Lung (tissue), 12 donors: ENCODE measurements around the gene LNX1. TPM values are rescaled to one million over a fixed set of nuclear protein-coding genes. Genes with fewer than 3 reads are reported as not detected.

Experiments
- ATAC-seq: fragments of 200-7000 bp; cut with Tn5 transposase; one replicate; pipeline ENCODE4 v1.9.1; 2020; ENCODE audit warnings: moderate number of reproducible peaks; ENCODE audit not compliant: insufficient read depth, low FRiP score
- DNase-seq, 3 donors: peaks; one replicate each; pipeline ENCODE4 v3.0.0-alpha.2; 2013 to 2017
- H3K27ac ChIP-seq, 2 donors: one replicate each; pipeline ENCODE4 v1.5.1; 2013; ENCODE audit warnings: mild to moderate bottlenecking in 2 of 2, moderate library complexity in 2 of 2, control low read depth in 1 of 2, inconsistent platforms in 1 of 2, low read depth in 1 of 2, low read length in 1 of 2
- H3K27me3 ChIP-seq, 3 donors: one replicate each; pipeline ENCODE4 v1.5.1; 2013; ENCODE audit warnings: low read length in 2 of 3; ENCODE audit not compliant: control insufficient read depth in 3 of 3, insufficient read depth in 3 of 3
- H3K36me3 ChIP-seq, 4 donors: one replicate each; pipeline ENCODE4 v1.5.1; 2013; ENCODE audit warnings: low read length in 4 of 4, mild to moderate bottlenecking in 1 of 4, moderate library complexity in 1 of 4; ENCODE audit not compliant: control insufficient read depth in 4 of 4, insufficient read depth in 4 of 4
- H3K4me1 ChIP-seq, 5 donors: one replicate each; pipeline ENCODE4 v1.5.1; 2013; ENCODE audit warnings: low read length in 5 of 5, mild to moderate bottlenecking in 2 of 5, moderate library complexity in 1 of 5; ENCODE audit not compliant: control insufficient read depth in 5 of 5, insufficient read depth in 5 of 5
- H3K4me3 ChIP-seq: one replicate; pipeline ENCODE4 v1.5.1; 2013; ENCODE audit warnings: mild to moderate bottlenecking, control low read depth, moderate library complexity
- H3K9ac ChIP-seq, 2 donors: one replicate each; pipeline ENCODE4 v1.5.1; 2013; ENCODE audit warnings: low read length in 2 of 2, control low read depth in 1 of 2; ENCODE audit not compliant: insufficient read depth in 1 of 2
- H3K9me3 ChIP-seq, 4 donors: one replicate each; pipeline ENCODE4 v1.5.1; 2013; ENCODE audit warnings: low read length in 3 of 4, mild to moderate bottlenecking in 1 of 4, moderate library complexity in 1 of 4; ENCODE audit not compliant: control insufficient read depth in 4 of 4, insufficient read depth in 3 of 4
- WGBS, 2 donors: extraction: QIAGEN DNeasy Blood & Tissue Kit; methylation state at CpG; one replicate each; pipeline ENCODE4 v1.1.7; 2013; 5-methylcytosine and 5-hydroxymethylcytosine counted together
- polyA plus RNA-seq, 2 donors: library from polyadenylated mRNA; stranded (reverse); fragments of 200-250 nt; gene quantifications; one replicate each; pipeline ENCODE4 v1.2.1, GENCODE V29; 2013
- total RNA-seq, 2 donors: library from RNA; depleted of rRNA in 1 of 2; stranded (reverse); fragments of >200 nt in 1 of 2; gene quantifications; one replicate each; pipeline ENCODE4 v1.2.1, GENCODE V29; 2014 to 2021
- TF ChIP-seq, protein P1 (sequence below): IDR thresholded peaks from 2 replicates; pipeline ENCODE4 v1.5.1; 2012; ENCODE audit warnings: mild to moderate bottlenecking; ENCODE audit errors: control extremely low read depth, extremely low read depth
- donor health status: control.
- donor health status: control.
- donor health status: Bipolar disorder and iron deficiency.
- donor health status: healthy.
- donor health status: DM: yes; HTN: yes; CAD: no.

Gene LNX1
- total and polyA plus RNA-seq, 4 donors = 1.4 to 5.2 (median 3.2) TPM

GRCh38 chr4:53479736-53480525, 111.4 kb downstream of the LNX1 start:
- Histone ChIP-seq H3K9me3 (peaks cover 0 to 2% (median 0%) of the 10 kb centered on the region in 4 donors), H3K27ac (no peak overlapping the region), H3K9ac (no peak overlapping the region), H3K4me3 (no peak overlapping the region), H3K27me3 (peaks cover 0 to 4% (median 0%) of the 10 kb centered on the region in 3 donors), H3K36me3 (peaks cover 0 to 1% (median 0%) of the 10 kb centered on the region in 4 donors), H3K4me1 (peaks cover 0 to 12% (median 0%) of the 10 kb centered on the region in 5 donors)
- DNase-seq (no peak), ATAC-seq (no peak)
- TF ChIP-seq, protein P1, sequence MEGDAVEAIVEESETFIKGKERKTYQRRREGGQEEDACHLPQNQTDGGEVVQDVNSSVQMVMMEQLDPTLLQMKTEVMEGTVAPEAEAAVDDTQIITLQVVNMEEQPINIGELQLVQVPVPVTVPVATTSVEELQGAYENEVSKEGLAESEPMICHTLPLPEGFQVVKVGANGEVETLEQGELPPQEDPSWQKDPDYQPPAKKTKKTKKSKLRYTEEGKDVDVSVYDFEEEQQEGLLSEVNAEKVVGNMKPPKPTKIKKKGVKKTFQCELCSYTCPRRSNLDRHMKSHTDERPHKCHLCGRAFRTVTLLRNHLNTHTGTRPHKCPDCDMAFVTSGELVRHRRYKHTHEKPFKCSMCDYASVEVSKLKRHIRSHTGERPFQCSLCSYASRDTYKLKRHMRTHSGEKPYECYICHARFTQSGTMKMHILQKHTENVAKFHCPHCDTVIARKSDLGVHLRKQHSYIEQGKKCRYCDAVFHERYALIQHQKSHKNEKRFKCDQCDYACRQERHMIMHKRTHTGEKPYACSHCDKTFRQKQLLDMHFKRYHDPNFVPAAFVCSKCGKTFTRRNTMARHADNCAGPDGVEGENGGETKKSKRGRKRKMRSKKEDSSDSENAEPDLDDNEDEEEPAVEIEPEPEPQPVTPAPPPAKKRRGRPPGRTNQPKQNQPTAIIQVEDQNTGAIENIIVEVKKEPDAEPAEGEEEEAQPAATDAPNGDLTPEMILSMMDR = no peak
- 96 to 97% methylated on average over 5 of the region's 5 CpGs for WGBS, 2 donors

GRCh38 chr4:53478671-53479456, 112.4 kb downstream of the LNX1 start:
- TF ChIP-seq, protein P1 = no peak
- Histone ChIP-seq H3K27ac (no peak overlapping the region), H3K4me3 (no peak overlapping the region), H3K9ac (no peak overlapping the region), H3K9me3 (peaks cover 0 to 2% (median 0%) of the 10 kb centered on the region in 4 donors), H3K27me3 (peaks cover 0 to 4% (median 0%) of the 10 kb centered on the region in 3 donors), H3K4me1 (peaks cover 0 to 12% (median 0%) of the 10 kb centered on the region in 5 donors), H3K36me3 (peaks cover 0 to 2% (median under 1%) of the 10 kb centered on the region in 4 donors)
- DNase-seq (no peak), ATAC-seq (no peak)
- 95 to 99% methylated on average over 4 of the region's 4 CpGs for WGBS, 2 donors

GRCh38 chr4:53477636-53478035, 113.7 kb downstream of the LNX1 start:
- no peak overlapping the region for H3K4me3 ChIP-seq
- DNase-seq = no peak
- no peak overlapping the region for H3K9ac ChIP-seq
- peaks cover 0 to 2% (median under 1%) of the 10 kb centered on the region in 4 donors for H3K36me3 ChIP-seq
- 79 to 91% methylated on average over 1 of the region's 1 CpG for WGBS, 2 donors
- no peak overlapping the region for H3K27ac ChIP-seq
- no peaks in the 10 kb centered on the region for H3K9me3 ChIP-seq
- peaks cover 0 to 4% (median 0%) of the 10 kb centered on the region in 3 donors for H3K27me3 ChIP-seq
- H3K4me1 ChIP-seq = peaks cover 0 to 12% (median 0%) of the 10 kb centered on the region in 5 donors
- no peak for ATAC-seq
- TF ChIP-seq, protein P1 = no peak
